OCI-LY7 (cell line): ENCODE results near the gene CRYZ.

Experiments used
- CTCF ChIP-seq: fragments of 200-600 bp; sonication (generic); conservative IDR thresholded peaks from 2 replicates; pipeline ENCODE4 v1.5.1; 2014; ENCODE audit warnings: mild to moderate bottlenecking, antibody characterized with exemption, low read length, moderate library complexity, mixed read lengths
- EZH2phosphoT487 ChIP-seq: fragments of 200-600 bp; sonication (generic); IDR thresholded peaks from 2 replicates; pipeline ENCODE4 v1.6.1; 2018; ENCODE audit warnings: low read depth, borderline replicate concordance, mild to moderate bottlenecking, mixed run types, antibody characterized with exemption, low read length, moderate library complexity, mixed read lengths

- TF ChIP-seq CTCF = no peak
- no peak for TF ChIP-seq EZH2phosphoT487
These were observed 16.0 kb downstream of the CRYZ start for GRCh38 chr1:74716822-74717221.
